ENCODE measurements around the gene RNF123. TPM values are rescaled to one million over a fixed set of nuclear protein-coding genes. Genes with fewer than 3 reads are reported as not detected.

Gene RNF123
- total and polyA plus RNA-seq, 7 experiments from 2014 or later, result 8.3 to 77.2 (median 46.7) TPM

DNA sequence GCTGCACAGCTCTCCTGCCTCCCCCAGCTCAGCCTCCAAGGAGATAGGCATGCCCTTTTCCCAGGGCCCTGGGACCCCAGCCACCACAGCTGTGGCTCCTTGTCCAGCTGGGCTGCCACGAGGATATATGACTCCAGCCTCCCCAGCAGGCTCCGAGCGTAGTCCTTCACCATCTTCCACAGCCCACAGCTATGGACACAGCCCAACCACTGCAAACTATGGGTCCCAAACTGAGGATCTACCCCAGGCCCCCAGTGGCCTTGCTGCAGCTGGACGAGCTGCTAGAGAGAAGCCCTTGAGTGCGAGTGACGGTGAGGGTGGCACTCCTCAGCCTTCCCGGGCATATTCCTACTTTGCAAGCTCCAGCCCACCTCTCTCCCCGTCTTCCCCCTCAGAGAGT is 35.7 kb upstream of the RNF123 start:
- Histone ChIP-seq H3K4me1 (ENCODE audit: control insufficient read depth in 2 of 2, insufficient read depth in 2 of 2, low read length in 2 of 2) (no peaks in the 10 kb centered on the region), H3K4me3 (ENCODE audit: low read length) (no peak overlapping the region), H3K9me3 (ENCODE audit: control insufficient read depth in 2 of 3, low read length in 3 of 3) (no peaks in the 10 kb centered on the region), H3K36me3 (ENCODE audit: control insufficient read depth in 2 of 3, insufficient read depth in 3 of 3, low read length in 3 of 3) (no peaks in the 10 kb centered on the region), H3K27me3 (ENCODE audit: control insufficient read depth in 2 of 2, insufficient read depth in 2 of 2, low read length in 2 of 2) (no peaks in the 10 kb centered on the region), H3K27ac (ENCODE audit: low read depth, low read length) (no peak overlapping the region)
- no peaks in the 10 kb centered on the region for H3K36me3 Mint-ChIP-seq
- ChIA-PET POLR2A (no interaction called here), CTCF (no interaction called here)
- H3K27ac Mint-ChIP-seq, result no peak overlapping the region
- H3K9me3 Mint-ChIP-seq, result no peaks in the 10 kb centered on the region
- intact Hi-C loops (cut with micrococcal nuclease), result no loop called here
- H3K4me3 Mint-ChIP-seq, result no peak overlapping the region
- DNase-seq (no peak), ATAC-seq (no peak)
- peaks cover 0 to 14% (median 0%) of the 10 kb centered on the region in 5 donors for H3K27me3 Mint-ChIP-seq
- peaks cover 0 to 2% (median 0%) of the 10 kb centered on the region in 7 donors for H3K4me1 Mint-ChIP-seq

GRCh38 chr3:49654176-49654825 is 35.1 kb upstream of the RNF123 start:
- Mint-ChIP-seq H3K9me3 (no peaks in the 10 kb centered on the region), H3K27me3 (peaks cover 0 to 14% (median 0%) of the 10 kb centered on the region in 5 donors), H3K4me3 (no peak overlapping the region), H3K36me3 (no peaks in the 10 kb centered on the region), H3K27ac (no peak overlapping the region), H3K4me1 (peaks cover 0 to 2% (median 0%) of the 10 kb centered on the region in 7 donors)
- DNase-seq, result no peak
- intact Hi-C loops (cut with micrococcal nuclease), result no loop called here
- H3K36me3 ChIP-seq (ENCODE audit: control insufficient read depth in 2 of 3, insufficient read depth in 3 of 3, low read length in 3 of 3), result no peaks in the 10 kb centered on the region
- H3K27me3 ChIP-seq (ENCODE audit: control insufficient read depth in 2 of 2, insufficient read depth in 2 of 2, low read length in 2 of 2), result no peaks in the 10 kb centered on the region
- ATAC-seq, result no peak
- no peak overlapping the region for H3K27ac ChIP-seq (ENCODE audit: low read depth, low read length)
- ChIA-PET POLR2A (no interaction called here), CTCF (no interaction called here)
- H3K9me3 ChIP-seq (ENCODE audit: control insufficient read depth in 2 of 3, low read length in 3 of 3), result no peaks in the 10 kb centered on the region
- H3K4me3 ChIP-seq (ENCODE audit: low read length), result no peak overlapping the region
- no peaks in the 10 kb centered on the region for H3K4me1 ChIP-seq (ENCODE audit: control insufficient read depth in 2 of 2, insufficient read depth in 2 of 2, low read length in 2 of 2)

- Histone ChIP-seq H3K4me3 (ENCODE audit: low read length) (no peak overlapping the region), H3K27ac (ENCODE audit: low read depth, low read length) (no peak overlapping the region), H3K36me3 (ENCODE audit: control insufficient read depth in 2 of 3, insufficient read depth in 3 of 3, low read length in 3 of 3) (no peaks in the 10 kb centered on the region), H3K27me3 (ENCODE audit: control insufficient read depth in 2 of 2, insufficient read depth in 2 of 2, low read length in 2 of 2) (no peaks in the 10 kb centered on the region), H3K4me1 (ENCODE audit: control insufficient read depth in 2 of 2, insufficient read depth in 2 of 2, low read length in 2 of 2) (no peaks in the 10 kb centered on the region), H3K9me3 (ENCODE audit: control insufficient read depth in 2 of 3, low read length in 3 of 3) (no peaks in the 10 kb centered on the region)
- H3K4me3 Mint-ChIP-seq, result no peak overlapping the region
- H3K9me3 Mint-ChIP-seq, result no peaks in the 10 kb centered on the region
- H3K36me3 Mint-ChIP-seq, result no peaks in the 10 kb centered on the region
- ChIA-PET POLR2A (no interaction called here), CTCF (no interaction called here)
- DNase-seq (no peak), ATAC-seq (no peak)
- intact Hi-C loops (cut with micrococcal nuclease), result no loop called here
- no peak overlapping the region for H3K27ac Mint-ChIP-seq
- peaks cover 0 to 2% (median 0%) of the 10 kb centered on the region in 7 donors for H3K4me1 Mint-ChIP-seq
- peaks cover 0 to 14% (median 0%) of the 10 kb centered on the region in 5 donors for H3K27me3 Mint-ChIP-seq
Observed at GRCh38 chr3:49654955-49655556, 34.3 kb upstream of the RNF123 start.

DNA sequence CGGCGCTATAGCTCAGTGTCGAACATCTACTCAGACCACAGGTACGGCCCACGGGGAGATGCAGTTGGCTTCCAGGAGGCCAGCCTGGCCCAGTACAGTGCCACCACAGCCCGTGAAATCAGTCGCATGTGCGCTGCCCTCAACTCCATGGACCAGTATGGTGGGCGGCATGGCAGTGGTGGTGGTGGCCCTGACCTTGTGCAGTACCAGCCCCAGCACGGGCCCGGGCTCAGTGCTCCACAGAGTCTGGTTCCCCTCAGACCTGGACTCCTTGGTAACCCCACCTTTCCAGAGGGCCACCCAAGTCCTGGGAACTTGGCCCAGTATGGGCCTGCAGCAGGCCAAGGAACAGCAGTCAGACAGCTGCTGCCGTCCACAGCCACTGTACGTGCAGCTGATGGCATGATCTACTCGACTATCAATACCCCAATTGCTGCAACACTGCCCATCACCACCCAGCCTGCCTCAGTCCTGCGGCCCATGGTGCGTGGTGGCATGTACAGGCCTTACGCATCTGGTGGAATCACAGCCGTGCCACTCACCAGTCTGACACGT is 33.5 kb upstream of the RNF123 start:
- H3K36me3 Mint-ChIP-seq, result no peaks in the 10 kb centered on the region
- H3K4me1 Mint-ChIP-seq, result peaks cover 0 to 2% (median 0%) of the 10 kb centered on the region in 7 donors
- DNase-seq, result no peak
- Histone ChIP-seq H3K36me3 (ENCODE audit: control insufficient read depth in 2 of 3, insufficient read depth in 3 of 3, low read length in 3 of 3) (no peaks in the 10 kb centered on the region), H3K4me3 (ENCODE audit: low read length) (no peak overlapping the region), H3K4me1 (ENCODE audit: control insufficient read depth in 2 of 2, insufficient read depth in 2 of 2, low read length in 2 of 2) (no peaks in the 10 kb centered on the region), H3K27ac (ENCODE audit: low read depth, low read length) (no peak overlapping the region), H3K9me3 (ENCODE audit: control insufficient read depth in 2 of 3, low read length in 3 of 3) (no peaks in the 10 kb centered on the region), H3K27me3 (ENCODE audit: control insufficient read depth in 2 of 2, insufficient read depth in 2 of 2, low read length in 2 of 2) (no peaks in the 10 kb centered on the region)
- intact Hi-C loops (cut with micrococcal nuclease), result no loop called here
- peaks cover 0 to 14% (median 0%) of the 10 kb centered on the region in 5 donors for H3K27me3 Mint-ChIP-seq
- POLR2A ChIA-PET, result no interaction called here
- no peak overlapping the region for H3K4me3 Mint-ChIP-seq
- CTCF ChIA-PET, result no interaction called here
- H3K27ac Mint-ChIP-seq, result no peak overlapping the region
- ATAC-seq, result peak; percentile 13
- H3K9me3 Mint-ChIP-seq, result no peaks in the 10 kb centered on the region

DNA sequence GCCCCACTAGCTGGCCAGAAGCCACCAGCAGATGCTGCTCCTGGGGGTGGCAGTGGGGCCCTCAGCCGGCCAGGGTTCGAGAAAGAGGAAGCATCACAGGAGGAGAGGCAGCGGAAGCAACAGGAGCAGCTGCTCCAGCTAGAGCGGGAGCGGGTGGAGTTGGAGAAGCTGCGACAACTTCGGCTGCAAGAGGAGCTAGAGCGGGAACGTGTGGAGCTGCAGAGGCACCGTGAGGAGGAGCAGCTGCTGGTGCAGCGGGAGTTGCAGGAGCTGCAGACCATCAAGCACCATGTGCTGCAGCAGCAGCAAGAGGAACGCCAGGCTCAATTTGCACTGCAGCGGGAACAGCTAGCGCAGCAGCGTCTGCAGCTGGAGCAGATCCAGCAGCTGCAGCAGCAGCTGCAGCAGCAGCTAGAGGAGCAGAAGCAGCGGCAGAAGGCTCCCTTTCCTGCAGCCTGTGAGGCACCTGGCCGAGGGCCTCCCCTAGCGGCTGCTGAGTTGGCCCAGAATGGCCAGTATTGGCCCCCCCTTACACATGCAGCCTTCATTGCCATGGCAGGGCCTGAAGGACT is 32.7 kb upstream of the RNF123 start:
- CTCF ChIA-PET, result interaction anchor here (0.6 kb wide), 1 partner anchor 129 kb away, joined by 3 read pairs; no protein-coding TSS in a partner anchor
- Histone ChIP-seq H3K27ac (ENCODE audit: low read depth, low read length) (no peak overlapping the region), H3K4me3 (ENCODE audit: low read length) (no peak overlapping the region), H3K4me1 (ENCODE audit: control insufficient read depth in 2 of 2, insufficient read depth in 2 of 2, low read length in 2 of 2) (no peaks in the 10 kb centered on the region), H3K9me3 (ENCODE audit: control insufficient read depth in 2 of 3, low read length in 3 of 3) (no peaks in the 10 kb centered on the region), H3K36me3 (ENCODE audit: control insufficient read depth in 2 of 3, insufficient read depth in 3 of 3, low read length in 3 of 3) (no peaks in the 10 kb centered on the region), H3K27me3 (ENCODE audit: control insufficient read depth in 2 of 2, insufficient read depth in 2 of 2, low read length in 2 of 2) (no peaks in the 10 kb centered on the region)
- Mint-ChIP-seq H3K27ac (no peak overlapping the region), H3K9me3 (no peaks in the 10 kb centered on the region), H3K36me3 (no peaks in the 10 kb centered on the region), H3K27me3 (peaks cover 0 to 14% (median 0%) of the 10 kb centered on the region in 5 donors), H3K4me3 (no peak overlapping the region), H3K4me1 (peaks cover 0 to 2% (median 0%) of the 10 kb centered on the region in 7 donors)
- intact Hi-C loops (cut with micrococcal nuclease), result no loop called here
- ATAC-seq (no peak), DNase-seq (no peak)
- POLR2A ChIA-PET, result no interaction called here

DNA sequence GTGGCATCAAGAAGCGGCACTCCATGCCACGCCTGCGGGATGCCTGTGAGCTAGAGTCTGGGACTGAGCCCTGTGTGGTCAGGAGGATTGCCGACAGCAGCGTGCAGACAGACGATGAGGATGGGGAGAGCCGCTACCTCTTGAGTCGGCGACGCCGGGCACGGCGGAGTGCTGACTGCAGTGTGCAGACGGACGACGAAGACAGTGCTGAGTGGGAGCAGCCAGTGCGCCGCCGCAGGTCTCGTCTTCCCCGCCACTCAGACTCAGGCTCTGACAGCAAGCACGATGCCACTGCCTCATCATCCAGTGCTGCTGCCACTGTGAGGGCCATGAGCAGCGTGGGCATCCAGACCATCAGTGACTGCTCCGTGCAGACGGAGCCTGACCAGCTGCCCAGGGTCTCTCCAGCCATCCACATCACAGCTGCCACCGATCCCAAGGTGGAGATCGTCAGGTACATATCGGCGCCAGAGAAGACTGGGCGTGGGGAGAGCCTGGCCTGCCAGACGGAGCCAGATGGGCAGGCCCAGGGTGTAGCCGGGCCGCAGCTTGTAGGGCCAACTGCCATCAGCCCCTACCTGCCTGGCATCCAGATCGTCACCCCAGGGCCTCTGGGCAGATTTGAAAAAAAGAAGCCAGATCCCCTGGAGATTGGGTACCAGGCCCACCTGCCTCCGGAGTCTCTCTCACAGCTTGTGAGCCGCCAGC is 32.0 kb upstream of the RNF123 start:
- Mint-ChIP-seq H3K4me3 (no peak overlapping the region), H3K4me1 (no peaks in the 10 kb centered on the region), H3K27ac (no peak overlapping the region), H3K27me3 (peaks cover 0 to 14% (median 0%) of the 10 kb centered on the region in 5 donors), H3K9me3 (no peaks in the 10 kb centered on the region), H3K36me3 (no peaks in the 10 kb centered on the region)
- ChIA-PET POLR2A (no interaction called here), CTCF (interaction anchor here (0.6 kb wide), 1 partner anchor 129 kb away, joined by 3 read pairs; no protein-coding TSS in a partner anchor)
- Histone ChIP-seq H3K36me3 (ENCODE audit: control insufficient read depth in 2 of 3, insufficient read depth in 3 of 3, low read length in 3 of 3) (no peaks in the 10 kb centered on the region), H3K27me3 (ENCODE audit: control insufficient read depth in 2 of 2, insufficient read depth in 2 of 2, low read length in 2 of 2) (no peaks in the 10 kb centered on the region), H3K4me1 (ENCODE audit: control insufficient read depth in 2 of 2, insufficient read depth in 2 of 2, low read length in 2 of 2) (no peaks in the 10 kb centered on the region), H3K4me3 (ENCODE audit: low read length) (no peak overlapping the region), H3K27ac (ENCODE audit: low read depth, low read length) (no peak overlapping the region), H3K9me3 (ENCODE audit: control insufficient read depth in 2 of 3, low read length in 3 of 3) (no peaks in the 10 kb centered on the region)
- no peak for ATAC-seq
- intact Hi-C loops (cut with micrococcal nuclease), result no loop called here
- no peak for DNase-seq

All from naive thymus-derived CD4-positive, alpha-beta T cell (primary cell).